Stimulated activated CD4-positive, alpha-beta T cell treated with anti-CD3 and anti-CD28 coated beads, TNF-alpha, amount 100 ng/mL, for 4 hours (primary cell): ENCODE data around the gene RPS8.
"Not testable (repeated sequence)": the region's sequence is repeated elsewhere in the genome, so short reads cannot be mapped to it uniquely, and the experiment has no call there.

ENCODE experiments used
- DNase-seq, 3 experiments: peaks; one replicate each; pipeline ENCODE4 v3.0.0-alpha.2; 2020; ENCODE audit warnings: low read depth in 3 of 3

Gene RPS8

GRCh38 chr1:44775078-44775929, at the start of gene RPS8:
TSS of gene RPS8 (plus strand) at chr1:44775540. CDS start at chr1:44775597, 57 bp downstream.
- DNase-seq: peak; percentile 71 to 84 (median 82)

- DNase-seq: peak; percentile 86 to 90 (median 90)
These were observed 44.4 kb upstream of the RPS8 start, which contains the start of gene RNU5D-1 for GRCh38 chr1:44730741-44731512. TSS of gene RNU5D-1 (minus strand) at chr1:44731170.

DNA sequence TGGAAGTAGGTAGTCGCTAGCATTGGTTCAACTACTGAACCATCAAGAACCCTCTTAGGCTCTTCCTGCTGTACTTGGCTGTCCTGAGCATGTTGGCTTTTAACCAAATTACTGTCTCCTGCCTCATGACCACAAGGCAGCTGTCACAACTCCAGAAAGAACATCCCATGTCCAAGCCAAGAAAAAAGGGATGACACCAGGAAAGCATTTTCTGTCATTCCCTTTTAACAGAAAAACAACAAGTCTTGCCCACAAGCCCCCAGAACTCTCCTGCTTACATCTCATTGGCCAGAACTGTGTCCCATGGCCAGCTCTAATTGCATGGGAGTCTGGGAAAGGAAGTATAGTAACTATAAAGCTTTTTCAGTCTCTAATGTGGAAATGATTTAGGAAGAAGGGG, 42.0 kb upstream of the RPS8 start:
- no peak for DNase-seq

DNA sequence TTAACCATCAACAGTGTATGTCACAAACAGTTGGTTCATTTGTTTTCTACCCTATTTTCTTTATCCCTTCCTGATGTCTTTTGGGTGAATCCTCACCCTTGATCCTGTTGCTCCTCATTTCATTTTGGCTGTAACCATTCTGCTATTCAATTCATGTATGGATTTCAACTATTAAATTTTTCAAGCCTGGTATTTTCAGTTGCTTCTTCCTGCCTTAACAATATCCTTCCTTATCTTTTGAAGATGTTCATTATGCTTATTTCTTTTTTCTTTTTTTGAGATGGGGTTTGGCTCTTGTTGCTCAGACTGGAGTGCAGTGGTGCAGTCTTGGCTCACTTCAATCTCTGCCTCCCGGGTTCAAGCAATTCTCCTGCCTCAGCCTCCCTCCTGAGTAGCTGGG, 41.6 kb upstream of the RPS8 start:
- DNase-seq: no peak

- DNase-seq: no peak
These were observed 39.3 kb upstream of the RPS8 start for GRCh38 chr1:44735992-44736391.

GRCh38 chr1:44738953-44739306, 36.4 kb upstream of the RPS8 start:
- not testable (repeated sequence) for DNase-seq

DNA sequence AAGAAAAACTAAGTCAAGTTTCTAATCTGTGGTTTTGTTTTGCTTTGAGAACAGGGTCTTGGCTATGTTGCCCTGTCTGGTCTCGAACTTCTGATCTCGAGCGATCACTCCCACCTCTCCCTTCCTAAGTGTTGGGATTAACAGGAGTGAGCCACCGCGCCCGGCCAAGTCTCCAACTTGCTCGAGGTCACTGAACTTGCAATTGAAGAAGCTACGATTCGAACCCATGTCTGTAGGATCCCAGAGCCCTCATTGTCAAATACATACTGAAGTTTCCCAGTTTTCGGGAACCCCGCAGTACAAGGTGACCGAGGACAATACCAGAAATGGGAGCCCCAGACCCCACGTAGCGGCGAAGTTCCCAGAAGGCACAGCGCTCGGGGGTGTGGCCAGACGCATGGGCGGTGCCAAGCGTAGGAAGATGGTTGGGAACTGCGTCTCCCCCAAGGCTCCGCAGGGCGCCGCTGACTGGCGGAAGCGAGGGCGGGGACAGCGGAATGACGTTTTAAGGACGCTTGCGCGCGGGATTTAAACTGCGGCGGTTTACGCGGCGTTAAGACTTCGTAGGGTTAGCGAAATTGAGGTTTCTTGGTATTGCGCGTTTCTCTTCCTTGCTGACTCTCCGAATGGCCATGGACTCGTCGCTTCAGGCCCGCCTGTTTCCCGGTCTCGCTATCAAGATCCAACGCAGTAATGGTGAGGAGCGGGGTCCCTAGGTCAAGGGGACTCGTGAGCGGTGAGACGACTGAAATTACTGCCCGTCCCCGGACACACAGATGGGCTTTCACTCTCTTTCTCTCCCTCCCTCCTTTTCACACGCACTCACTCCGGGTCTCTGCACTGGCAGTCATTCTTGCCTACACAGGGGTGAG, 35.8 kb upstream of the RPS8 start, which contains the start of gene KIF2C:
Gene KIF2C (plus strand): TSS at position 531 of the 872 bp plus-strand sequence. CDS start 96 bp downstream, at position 627.
- peak; percentile 95 for DNase-seq

- DNase-seq: no peak
These were observed 35.1 kb upstream of the RPS8 start for GRCh38 chr1:44740179-44740617.

GRCh38 chr1:44743211-44743610, 32.1 kb upstream of the RPS8 start:
- no peak for DNase-seq

DNA sequence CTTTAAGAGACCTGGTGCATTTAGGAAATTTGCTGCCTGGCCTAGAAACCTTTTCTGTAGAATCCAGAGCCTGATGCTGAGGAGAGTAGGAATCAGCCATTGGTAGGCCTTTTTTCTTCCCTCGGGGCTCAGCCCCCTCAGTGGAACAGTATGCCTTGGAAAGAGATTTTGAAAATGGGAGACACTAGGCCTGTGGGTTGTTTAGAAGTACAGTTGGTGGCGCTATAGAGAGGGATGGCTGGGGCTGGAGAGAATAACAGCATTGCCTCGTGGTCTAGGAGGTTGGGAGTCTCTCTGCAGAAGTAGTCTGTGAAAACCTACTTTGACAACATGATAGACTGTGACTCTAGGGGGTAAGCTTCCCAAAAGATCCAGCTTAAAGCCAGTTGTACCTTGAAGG, 27.5 kb upstream of the RPS8 start:
- no peak for DNase-seq

DNA sequence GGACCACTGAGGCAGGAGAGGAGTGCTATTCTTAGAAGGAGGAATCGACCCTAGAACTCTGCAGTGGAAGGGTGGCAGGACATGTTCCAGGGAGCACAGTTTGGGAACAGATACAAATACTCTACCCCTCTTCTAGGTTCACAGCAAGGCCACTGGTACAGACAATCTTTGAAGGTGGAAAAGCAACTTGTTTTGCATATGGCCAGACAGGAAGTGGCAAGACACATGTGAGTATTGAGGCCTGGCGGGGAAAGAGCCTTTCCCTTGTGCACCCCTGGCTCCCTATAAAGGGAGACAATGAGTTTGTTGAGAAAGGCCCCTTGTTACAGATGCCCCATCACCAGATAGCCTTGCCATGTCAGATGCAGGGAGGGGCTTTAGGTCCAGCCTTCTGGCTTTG, 17.9 kb upstream of the RPS8 start:
- no peak for DNase-seq

- DNase-seq: no peak
These were observed 16.3 kb upstream of the RPS8 start for GRCh38 chr1:44759077-44759476.

- no peak for DNase-seq
These were observed 14.5 kb upstream of the RPS8 start for GRCh38 chr1:44760876-44761275.

GRCh38 chr1:44766421-44766820, 8.9 kb upstream of the RPS8 start:
- DNase-seq: not testable (repeated sequence)

DNA sequence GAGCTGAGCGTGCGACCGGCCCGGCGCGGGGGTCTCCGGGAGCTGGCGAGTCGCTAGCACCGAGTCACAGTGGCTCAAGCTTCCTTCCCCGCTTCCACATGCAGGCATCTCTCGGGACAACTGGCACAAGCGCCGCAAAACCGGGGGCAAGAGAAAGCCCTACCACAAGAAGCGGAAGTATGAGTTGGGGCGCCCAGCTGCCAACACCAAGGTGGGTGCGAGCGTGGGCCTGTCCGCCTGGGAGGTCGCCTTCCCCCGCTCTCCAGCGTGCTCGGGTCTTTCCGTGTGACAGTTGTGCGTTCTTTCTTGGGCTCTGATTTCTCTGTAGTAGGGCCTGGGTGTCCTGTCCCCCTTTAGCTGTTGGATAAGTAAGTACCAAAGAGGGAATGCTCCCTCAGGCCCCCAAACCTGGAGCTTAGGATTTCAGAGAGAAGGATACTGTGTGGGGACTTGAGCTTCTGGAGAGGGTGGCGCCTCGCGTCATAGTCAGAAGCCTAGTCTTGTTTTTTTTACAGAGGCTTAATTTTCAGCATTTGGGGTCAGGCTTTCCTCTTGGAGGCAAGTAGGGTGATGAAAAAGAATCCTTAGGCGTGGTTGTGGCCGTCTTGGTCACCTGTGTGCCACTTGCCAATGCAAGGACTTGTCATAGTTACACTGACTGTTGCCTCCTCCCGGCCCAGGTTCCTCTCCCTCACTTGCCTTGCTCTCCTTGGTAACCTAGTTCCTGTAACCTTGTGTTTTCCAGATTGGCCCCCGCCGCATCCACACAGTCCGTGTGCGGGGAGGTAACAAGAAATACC, 790 bp downstream of the RPS8 start:
- peak in 2 of 3 experiments; percentile 48 to 49 for DNase-seq

DNA sequence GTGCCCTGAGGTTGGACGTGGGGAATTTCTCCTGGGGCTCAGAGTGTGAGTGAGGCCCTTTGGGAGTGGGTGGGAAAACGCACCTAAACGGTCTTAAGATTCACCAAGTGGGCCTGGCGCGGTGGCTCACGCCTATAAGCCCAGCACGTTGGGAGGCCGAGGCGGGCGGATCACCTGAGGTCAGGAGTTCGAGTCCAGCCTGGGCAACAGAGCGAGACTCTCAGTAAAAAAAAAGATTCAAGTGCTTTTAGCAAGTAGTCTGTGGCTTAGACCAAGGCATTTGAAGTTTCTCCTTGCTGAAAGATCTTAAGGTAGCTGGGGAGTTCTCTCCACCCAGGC, 1.4 kb downstream of the RPS8 start:
- no peak for DNase-seq

DNA sequence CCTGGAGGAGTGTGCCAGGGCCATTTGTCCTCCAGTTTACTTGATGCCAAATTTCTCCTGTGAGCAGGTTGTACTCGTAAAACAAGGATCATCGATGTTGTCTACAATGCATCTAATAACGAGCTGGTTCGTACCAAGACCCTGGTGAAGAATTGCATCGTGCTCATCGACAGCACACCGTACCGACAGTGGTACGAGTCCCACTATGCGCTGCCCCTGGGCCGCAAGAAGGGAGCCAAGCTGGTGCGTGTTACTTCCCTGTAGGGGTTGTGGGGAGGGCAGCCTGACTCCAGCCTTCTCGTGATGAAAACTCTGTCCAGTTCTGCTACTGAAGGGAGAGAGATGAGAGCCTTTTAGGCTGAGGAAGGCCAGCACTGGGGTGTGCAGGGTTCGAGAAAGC, 2.2 kb downstream of the RPS8 start:
- DNase-seq: no peak

- no peak for DNase-seq
These were observed 2.8 kb downstream of the RPS8 start for GRCh38 chr1:44777969-44778635.

- no peak for DNase-seq
These were observed 3.6 kb downstream of the RPS8 start for GRCh38 chr1:44778705-44779576.
